HEK293T (cell line): ENCODE measurements around the gene MFSD2A.

Experiments
- CTCF ChIA-PET: fragments of 350-600 bp; formaldehyde crosslinking; extraction: SDS; loops from one replicate; lab custom pipeline; 2021; ENCODE audit warnings: antibody characterized with exemption, inconsistent platforms; lab: Yijun Ruan, JAX
- POLR2A ChIA-PET: fragments of 350-600 bp; formaldehyde crosslinking; extraction: SDS; loops from one replicate; lab custom pipeline; 2020; ENCODE audit warnings: antibody characterized with exemption, inconsistent platforms; lab: Yijun Ruan, JAX
- DNase-seq: peaks from one replicate; pipeline ENCODE4 v3.0.0; 2012; ENCODE audit warnings: mixed read lengths; ENCODE audit errors: extremely low spot score
- ARNT ChIP-seq: fragments of 450-650 bp; IDR thresholded peaks from 2 replicates; pipeline ENCODE4 v1.6.1; 2017; ENCODE audit warnings: mild to moderate bottlenecking
- BHLHE40 ChIP-seq: fragments of 450-650 bp; IDR thresholded peaks from 2 replicates; pipeline ENCODE4 v1.6.1; 2016; ENCODE audit warnings: mild to moderate bottlenecking, moderate library complexity, borderline replicate concordance
- CTBP1 ChIP-seq: fragments of 450-650 bp; IDR thresholded peaks from 2 replicates; pipeline ENCODE4 v1.6.1; 2016; ENCODE audit warnings: borderline replicate concordance
- ELF4 ChIP-seq: fragments of 450-650 bp; IDR thresholded peaks from 2 replicates; pipeline ENCODE4 v1.6.1; 2017; ENCODE audit warnings: antibody characterized with exemption
- FOXA1 ChIP-seq: fragments of 450-650 bp; IDR thresholded peaks from 2 replicates; pipeline ENCODE4 v1.6.1; 2016; ENCODE audit warnings: mild to moderate bottlenecking
- FOXK2 ChIP-seq: fragments of 450-650 bp; IDR thresholded peaks from 2 replicates; pipeline ENCODE4 v1.6.1; 2016; ENCODE audit warnings: mild to moderate bottlenecking
- FOXM1 ChIP-seq: fragments of 450-650 bp; IDR thresholded peaks from 2 replicates; pipeline ENCODE4 v1.6.1; 2017; ENCODE audit warnings: mild to moderate bottlenecking, borderline replicate concordance
- HDGF ChIP-seq: fragments of 450-650 bp; IDR thresholded peaks from 2 replicates; pipeline ENCODE4 v1.6.1; 2017; ENCODE audit warnings: antibody characterized with exemption, borderline replicate concordance
- L3MBTL2 ChIP-seq: fragments of 450-650 bp; conservative IDR thresholded peaks from 2 replicates; pipeline ENCODE4 v1.6.1; 2016; ENCODE audit warnings: mild to moderate bottlenecking
- LEF1 ChIP-seq: fragments of 450-650 bp; IDR thresholded peaks from 2 replicates; pipeline ENCODE4 v1.6.1; 2017; ENCODE audit warnings: mild to moderate bottlenecking, borderline replicate concordance
- NFRKB ChIP-seq: fragments of 450-650 bp; IDR thresholded peaks from 2 replicates; pipeline ENCODE4 v1.6.1; 2016; ENCODE audit warnings: mild to moderate bottlenecking, moderate library complexity
- SP1 ChIP-seq: fragments of 450-650 bp; IDR thresholded peaks from 2 replicates; pipeline ENCODE4 v1.6.1; 2017
- SUZ12 ChIP-seq: fragments of 450-650 bp; IDR thresholded peaks from 2 replicates; pipeline ENCODE4 v1.6.1; 2016; ENCODE audit warnings: mild to moderate bottlenecking
- TARDBP ChIP-seq: fragments of 450-650 bp; IDR thresholded peaks from 2 replicates; pipeline ENCODE4 v1.6.1; 2016
- ZNF384 ChIP-seq: fragments of 450-650 bp; IDR thresholded peaks from 2 replicates; pipeline ENCODE4 v1.6.1; 2016
- TF ChIP-seq, protein P1 (sequence below): fragments of 450-650 bp; IDR thresholded peaks from 2 replicates; pipeline ENCODE4 v1.6.1; 2016

Gene MFSD2A

DNA sequence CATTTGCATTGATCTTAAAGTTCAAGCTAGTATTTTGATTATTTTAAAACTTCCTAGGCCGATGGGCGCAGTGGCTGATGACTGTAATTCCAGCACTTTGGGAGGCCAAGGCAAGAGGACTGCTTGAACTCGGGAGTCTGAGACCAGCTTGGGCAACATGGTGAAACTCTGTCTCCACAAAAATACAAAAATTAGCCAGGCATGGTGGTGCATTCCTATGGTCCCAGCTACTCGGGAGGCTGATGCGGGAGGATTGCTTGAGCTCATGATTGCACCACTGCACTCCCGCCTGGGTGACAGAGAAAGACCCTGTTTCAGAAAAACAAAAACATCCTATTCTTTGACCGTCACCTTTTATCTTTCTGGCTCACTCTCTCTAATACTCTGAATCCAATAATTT lies 30.0 kb downstream of the MFSD2A start:
- ChIA-PET POLR2A (no interaction called here), CTCF (interaction anchor here (1.2 kb wide), 1 partner anchor 65 kb away, joined by 3 read pairs; no protein-coding TSS in a partner anchor)
- TF ChIP-seq, protein P1, sequence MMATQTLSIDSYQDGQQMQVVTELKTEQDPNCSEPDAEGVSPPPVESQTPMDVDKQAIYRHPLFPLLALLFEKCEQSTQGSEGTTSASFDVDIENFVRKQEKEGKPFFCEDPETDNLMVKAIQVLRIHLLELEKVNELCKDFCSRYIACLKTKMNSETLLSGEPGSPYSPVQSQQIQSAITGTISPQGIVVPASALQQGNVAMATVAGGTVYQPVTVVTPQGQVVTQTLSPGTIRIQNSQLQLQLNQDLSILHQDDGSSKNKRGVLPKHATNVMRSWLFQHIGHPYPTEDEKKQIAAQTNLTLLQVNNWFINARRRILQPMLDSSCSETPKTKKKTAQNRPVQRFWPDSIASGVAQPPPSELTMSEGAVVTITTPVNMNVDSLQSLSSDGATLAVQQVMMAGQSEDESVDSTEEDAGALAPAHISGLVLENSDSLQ: no peak
- no peak for TF ChIP-seq FOXK2
- TF ChIP-seq HDGF: no peak
- no peak for TF ChIP-seq ELF4
- DNase-seq: no peak

DNA sequence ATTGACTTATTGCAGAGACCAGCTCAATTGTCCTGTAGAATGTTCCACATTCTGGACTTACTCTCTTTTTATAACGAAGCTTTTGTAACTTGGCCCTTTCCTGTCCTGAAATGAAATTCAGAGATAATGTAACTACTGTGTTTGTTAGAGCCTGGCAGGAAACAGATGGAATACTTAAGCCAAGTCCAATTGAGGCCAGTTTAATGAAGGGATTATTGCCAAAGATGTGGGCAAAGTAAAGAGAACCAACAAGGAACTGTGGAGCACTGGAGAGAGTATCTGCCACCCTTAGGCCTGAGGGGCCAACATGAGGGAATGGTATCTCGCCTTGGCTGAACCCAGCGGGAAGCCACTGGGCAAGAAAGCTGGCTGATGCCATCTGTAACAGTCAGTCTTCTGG lies 32.9 kb downstream of the MFSD2A start:
- ChIA-PET CTCF (no interaction called here), POLR2A (no interaction called here)
- no peak for DNase-seq
- TF ChIP-seq SUZ12 (no peak), FOXK2 (no peak), HDGF (no peak), L3MBTL2 (no peak), FOXM1 (no peak), SP1 (no peak), NFRKB (no peak), FOXA1 (no peak), ELF4 (no peak)

DNA sequence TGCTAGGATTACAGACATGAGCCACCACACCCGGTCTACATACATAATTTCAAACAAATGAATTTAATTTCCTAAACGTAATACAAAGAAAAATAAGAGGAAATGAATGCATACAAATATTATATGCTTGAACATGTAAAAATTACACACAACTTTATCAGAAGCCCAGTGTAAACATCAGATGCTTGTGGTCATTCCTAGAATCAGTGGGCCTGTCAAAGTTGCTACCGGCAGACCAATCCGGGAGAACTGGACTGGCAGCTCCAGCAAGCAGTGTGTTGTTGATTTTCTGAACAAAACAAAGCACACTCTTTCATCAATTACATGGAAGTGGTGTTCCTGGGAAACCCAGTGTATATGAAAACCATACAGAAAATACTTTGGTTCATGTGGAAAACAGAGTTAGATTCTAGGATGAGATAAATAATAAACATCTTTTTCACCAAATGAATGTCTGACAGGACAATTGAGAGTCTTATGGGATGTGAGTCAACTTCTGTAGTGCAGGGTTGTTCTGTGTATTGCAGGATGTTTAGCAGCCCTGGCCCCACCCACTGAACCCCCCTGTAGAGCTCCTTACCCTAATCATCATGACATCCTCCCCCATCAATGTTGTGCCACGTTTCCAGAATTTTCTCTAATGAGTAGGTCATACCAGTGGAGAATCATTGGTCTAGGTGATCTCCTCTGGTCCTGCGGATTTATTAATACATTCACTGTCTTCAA lies 33.8 kb downstream of the MFSD2A start:
- CTCF ChIA-PET: no interaction called here
- no peak for DNase-seq
- TF ChIP-seq FOXK2 (no peak), SUZ12 (no peak), ARNT (no peak), ZNF384 (no peak), TARDBP (no peak), CTBP1 (no peak), BHLHE40 (no peak), ELF4 (no peak), FOXA1 (no peak), HDGF (no peak), NFRKB (no peak), SP1 (no peak), L3MBTL2 (no peak), FOXM1 (no peak), LEF1 (no peak)
- TF ChIP-seq, protein P1: no peak
- POLR2A ChIA-PET: no interaction called here

DNA sequence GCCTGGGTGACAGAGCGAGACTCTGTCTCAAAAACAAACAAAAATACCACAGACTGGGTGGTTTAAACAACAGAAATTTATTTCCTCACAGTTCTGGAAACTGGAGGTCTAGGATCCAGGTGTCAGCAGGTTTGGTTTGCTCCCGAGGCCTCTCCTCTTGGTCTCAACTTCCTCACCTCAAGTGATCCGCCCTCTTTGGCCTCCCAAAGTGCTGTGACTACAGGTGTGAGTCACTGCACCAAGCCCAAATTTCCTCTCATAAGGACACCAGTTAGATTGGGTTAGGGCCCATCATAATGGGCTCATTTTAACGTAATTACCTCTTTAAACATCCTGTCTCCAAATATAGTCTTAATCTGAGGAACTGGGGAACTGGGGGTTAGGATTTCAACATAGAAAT lies 35.5 kb downstream of the MFSD2A start:
- TF ChIP-seq SP1 (no peak), CTBP1 (no peak), HDGF (no peak), ELF4 (no peak), NFRKB (no peak), BHLHE40 (no peak), FOXK2 (no peak), ARNT (no peak), FOXM1 (no peak), FOXA1 (no peak), SUZ12 (no peak), LEF1 (no peak), TARDBP (no peak), ZNF384 (no peak), L3MBTL2 (no peak)
- TF ChIP-seq, protein P1: no peak
- CTCF ChIA-PET: no interaction called here
- POLR2A ChIA-PET: no interaction called here
- DNase-seq: no peak

DNA sequence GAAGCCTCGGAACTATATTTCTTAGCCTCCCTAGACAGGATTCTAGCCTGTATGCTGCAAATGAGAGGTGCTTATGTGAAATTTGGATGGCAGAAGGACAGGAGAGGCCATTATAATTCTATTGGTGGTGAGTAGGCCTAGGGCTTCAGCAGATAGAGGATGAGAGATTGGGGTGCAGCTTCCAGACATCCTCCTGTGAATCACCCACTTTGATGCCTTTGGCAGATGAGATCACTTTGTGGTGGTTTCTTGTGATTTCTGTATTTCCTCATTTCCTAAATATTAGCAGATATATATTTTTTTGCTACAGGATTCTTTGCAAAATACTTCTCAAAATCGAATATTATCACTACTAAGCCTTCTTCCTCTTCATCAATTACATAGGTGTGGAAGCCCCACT lies 37.3 kb downstream of the MFSD2A start:
- no peak for TF ChIP-seq FOXA1
- no peak for TF ChIP-seq FOXK2
- no peak for TF ChIP-seq ELF4
- no peak for TF ChIP-seq SP1
- TF ChIP-seq TARDBP: no peak
- no peak for TF ChIP-seq HDGF
- no peak for TF ChIP-seq ZNF384
- TF ChIP-seq L3MBTL2: no peak
- TF ChIP-seq SUZ12: no peak
- TF ChIP-seq FOXM1: no peak
- TF ChIP-seq, protein P1: no peak
- no peak for TF ChIP-seq ARNT
- no peak for TF ChIP-seq LEF1
- no peak for TF ChIP-seq NFRKB
- TF ChIP-seq BHLHE40: no peak
- no peak for TF ChIP-seq CTBP1
- POLR2A ChIA-PET: no interaction called here
- CTCF ChIA-PET: interaction anchor here (0.6 kb wide), 1 partner anchor 90 kb away, joined by 4 read pairs; no protein-coding TSS in a partner anchor
- no peak for DNase-seq
